Cardiac fibroblast (primary cell): Measurements from ENCODE around the gene TLL1.

ENCODE experiments used
- DNase-seq, 2 donors: peaks; one replicate each; pipeline versions ENCODE4 v3.0.0 to v3.0.0-alpha.2; 2010; ENCODE audit warnings: low read depth in 2 of 2
- H3K4me3 ChIP-seq, 2 donors: replicated peaks in 1 of 2; 1 replicate in 1 of 2; 2 replicates in 1 of 2; pipeline ENCODE4 v1.5.1; 2011; ENCODE audit warnings: low read depth in 2 of 2, low read length in 2 of 2, mild to moderate bottlenecking in 2 of 2, moderate library complexity in 1 of 2
- CTCF ChIP-seq: IDR thresholded peaks from one replicate; pipeline ENCODE4 v1.5.1; 2011; ENCODE audit warnings: low read depth, mild to moderate bottlenecking, low read length, inconsistent platforms

The TLL1 gene

DNA sequence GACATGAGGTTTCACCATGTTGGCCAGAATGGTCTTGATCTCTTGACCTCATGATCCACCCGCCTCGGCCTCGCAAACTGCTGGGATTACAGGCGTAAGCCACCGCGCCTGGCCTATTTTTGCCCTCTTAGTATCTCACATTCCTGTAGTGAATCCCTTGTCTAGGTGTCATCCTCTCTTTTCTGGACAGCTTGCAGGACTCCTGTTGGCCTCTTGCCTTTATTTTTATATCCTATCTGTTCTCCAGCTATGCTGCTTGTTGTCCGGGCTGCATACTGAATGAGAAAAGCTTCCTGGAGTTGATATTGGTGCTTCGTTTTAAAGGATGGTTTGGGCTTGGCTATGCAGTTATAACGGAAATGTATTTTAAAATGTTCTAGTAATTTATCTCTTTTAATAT lies 148.6 kb downstream of the TLL1 start:
- DNase-seq, result no peak
- no peak overlapping the region for H3K4me3 ChIP-seq
- TF ChIP-seq CTCF, result no peak

GRCh38 chr4:166034965-166035364 lies 161.9 kb downstream of the TLL1 start:
- no peak for TF ChIP-seq CTCF
- DNase-seq, result no peak
- H3K4me3 ChIP-seq, result no peak overlapping the region

GRCh38 chr4:166039822-166040221 lies 166.8 kb downstream of the TLL1 start:
- H3K4me3 ChIP-seq, result no peak overlapping the region
- no peak for DNase-seq
- TF ChIP-seq CTCF, result no peak

DNA sequence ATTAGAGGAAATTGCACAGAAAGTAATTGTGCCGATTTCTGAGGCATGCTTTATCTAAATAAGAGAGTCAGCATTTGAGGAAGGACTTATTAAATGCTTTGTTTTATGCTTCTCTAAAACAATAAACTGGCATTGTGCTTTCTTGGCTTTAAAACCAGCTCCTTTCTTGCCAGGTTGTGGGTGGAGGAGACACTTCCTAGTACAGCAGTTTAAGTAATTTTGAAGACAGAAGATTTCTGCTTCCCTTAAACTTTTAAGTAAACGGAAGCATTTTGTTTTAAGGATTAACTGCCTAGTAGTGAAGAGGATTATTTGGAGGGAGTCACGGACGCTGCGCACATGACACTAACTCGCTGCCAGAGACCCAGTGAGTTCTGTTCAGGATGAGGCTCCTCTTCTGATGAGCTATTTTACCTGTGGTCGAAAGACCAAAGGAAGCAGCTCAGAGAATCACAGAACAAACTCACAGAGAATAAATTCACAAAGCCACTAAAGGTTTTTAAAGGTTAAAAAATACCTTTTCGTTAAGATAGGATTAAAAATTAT lies 169.5 kb downstream of the TLL1 start:
- H3K4me3 ChIP-seq, result no peak overlapping the region
- TF ChIP-seq CTCF, result no peak
- peak in 1 of 2 donors; percentile 3 for DNase-seq

DNA sequence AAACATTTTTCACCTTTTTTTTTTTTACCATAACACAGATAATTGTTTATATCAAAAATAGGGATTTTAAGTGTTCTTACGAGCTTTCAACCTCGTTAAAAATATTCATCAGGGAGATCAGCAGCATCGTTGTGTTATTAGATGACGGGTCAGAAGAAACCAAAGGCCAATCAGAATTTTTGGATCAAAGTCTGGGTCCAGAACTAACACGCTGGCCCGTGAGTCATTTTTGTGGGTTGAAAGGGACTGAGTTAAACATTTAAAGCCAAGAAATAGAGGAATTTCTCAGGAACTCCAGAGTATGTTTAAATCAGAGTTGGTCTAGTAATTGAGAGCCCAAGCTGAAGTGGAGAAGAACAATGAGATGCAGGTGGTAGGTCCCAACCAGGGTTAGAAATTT lies 170.8 kb downstream of the TLL1 start:
- DNase-seq, result no peak
- H3K4me3 ChIP-seq, result no peak overlapping the region
- TF ChIP-seq CTCF, result no peak

- no peak overlapping the region for H3K4me3 ChIP-seq
- TF ChIP-seq CTCF, result no peak
- DNase-seq, result peak in 1 of 2 donors; percentile 7
Measured at GRCh38 chr4:166044871-166045270, 171.8 kb downstream of the TLL1 start.

GRCh38 chr4:166045457-166045856 lies 172.4 kb downstream of the TLL1 start:
- no peak overlapping the region for H3K4me3 ChIP-seq
- no peak for DNase-seq
- no peak for TF ChIP-seq CTCF
